Memory B cell (primary cell): ENCODE measurements around the gene SPAG6.
A peak's percentile ranks its signal among the peaks of the same experiment; 100 is the strongest.

ENCODE experiments used
- ATAC-seq: fragments of 150-1000 bp; cut with Tn5 transposase; 2 replicates; pipeline ENCODE4 v1.10.0; 2021; ENCODE audit warnings: low read depth, mild to moderate bottlenecking, moderate library complexity
- DNase-seq, 2 donors: peaks; one replicate each; pipeline ENCODE4 v3.0.0; 2022; ENCODE audit warnings: low spot score in 2 of 2
- H3K27ac Mint-ChIP-seq: one replicate; pipeline ENCODE4 v1.8.0; 2022; ENCODE audit warnings: mild to moderate bottlenecking, moderate library complexity, mixed read lengths
- H3K27me3 Mint-ChIP-seq: one replicate; pipeline ENCODE4 v1.8.0; 2022; ENCODE audit warnings: mixed read lengths
- H3K36me3 Mint-ChIP-seq: one replicate; pipeline ENCODE4 v1.8.0; 2022; ENCODE audit warnings: mild to moderate bottlenecking, mixed read lengths
- H3K4me1 Mint-ChIP-seq: one replicate; pipeline ENCODE4 v1.8.0; 2022; ENCODE audit warnings: mixed read lengths
- H3K4me3 Mint-ChIP-seq: one replicate; pipeline ENCODE4 v1.8.0; 2022; ENCODE audit warnings: mild to moderate bottlenecking, moderate library complexity, mixed read lengths
- H3K9me3 Mint-ChIP-seq: one replicate; pipeline ENCODE4 v1.8.0; 2022; ENCODE audit warnings: mixed read lengths

Gene SPAG6

DNA sequence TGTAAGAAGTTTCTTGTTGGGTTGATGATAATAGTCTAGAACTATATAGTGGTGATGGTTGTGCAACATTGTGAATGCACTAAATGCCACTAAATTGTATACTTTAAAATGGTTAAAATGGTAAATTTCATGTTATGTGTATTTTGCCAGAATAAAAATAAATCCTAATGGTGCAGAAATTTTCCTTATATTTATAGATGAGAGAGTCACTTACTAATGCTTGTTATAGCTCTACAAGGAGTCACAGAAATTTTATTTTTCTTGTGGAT is 21.1 kb downstream of the SPAG6 start:
- no peak overlapping the region for H3K27ac Mint-ChIP-seq
- H3K27me3 Mint-ChIP-seq, result no peaks in the 10 kb centered on the region
- DNase-seq (no peak), ATAC-seq (no peak)
- no peaks in the 10 kb centered on the region for H3K36me3 Mint-ChIP-seq
- H3K4me3 Mint-ChIP-seq, result no peak overlapping the region
- H3K9me3 Mint-ChIP-seq, result no peaks in the 10 kb centered on the region
- H3K4me1 Mint-ChIP-seq, result peaks cover 8% of the 10 kb centered on the region

DNA sequence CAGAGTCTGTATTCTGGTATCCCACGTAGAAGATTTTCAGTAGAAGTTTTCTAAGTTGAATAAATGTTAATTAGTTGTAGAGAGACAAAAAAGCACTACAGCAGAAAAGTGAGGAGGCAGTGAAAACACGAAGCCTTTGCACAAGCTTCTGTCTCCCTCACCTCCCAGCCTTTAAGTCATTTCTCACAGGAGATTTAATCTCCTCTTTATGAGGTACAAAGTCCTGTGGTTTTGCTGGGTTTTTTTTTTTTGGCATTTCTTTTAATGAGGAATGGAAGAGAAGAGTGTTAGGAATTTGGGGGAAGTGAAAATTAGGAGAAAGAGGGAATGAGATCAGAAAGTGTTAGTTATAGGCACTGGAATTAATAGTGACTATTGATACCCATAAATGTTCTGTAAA is 21.5 kb downstream of the SPAG6 start:
- H3K36me3 Mint-ChIP-seq, result no peaks in the 10 kb centered on the region
- no peak for DNase-seq
- no peak overlapping the region for H3K27ac Mint-ChIP-seq
- H3K27me3 Mint-ChIP-seq, result no peaks in the 10 kb centered on the region
- H3K9me3 Mint-ChIP-seq, result no peaks in the 10 kb centered on the region
- H3K4me1 Mint-ChIP-seq, result peaks cover 8% of the 10 kb centered on the region
- ATAC-seq, result no peak
- no peak overlapping the region for H3K4me3 Mint-ChIP-seq

DNA sequence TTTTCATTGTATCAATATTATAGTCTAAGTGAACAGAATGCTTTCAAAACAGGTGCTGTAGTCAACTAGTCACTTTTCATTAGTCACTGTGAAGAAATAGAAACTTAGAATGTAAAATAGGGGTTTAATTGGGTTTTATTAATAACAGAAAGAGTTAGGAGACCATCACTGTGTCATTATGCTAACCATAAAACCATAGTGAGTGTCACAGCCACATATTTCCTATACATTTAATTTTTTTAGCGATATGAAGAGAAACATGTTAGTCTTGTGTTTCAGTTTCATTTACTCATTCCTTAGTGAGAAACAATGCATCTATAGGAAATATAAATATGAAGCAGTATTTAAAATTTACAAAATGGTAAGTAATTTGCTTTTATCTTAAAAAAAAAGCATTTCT is 22.2 kb downstream of the SPAG6 start:
- ATAC-seq (no peak), DNase-seq (no peak)
- Mint-ChIP-seq H3K36me3 (no peaks in the 10 kb centered on the region), H3K4me3 (peak overlapping the region; percentile 29), H3K27me3 (no peaks in the 10 kb centered on the region), H3K27ac (no peak overlapping the region), H3K4me1 (peaks cover 8% of the 10 kb centered on the region), H3K9me3 (no peaks in the 10 kb centered on the region)

DNA sequence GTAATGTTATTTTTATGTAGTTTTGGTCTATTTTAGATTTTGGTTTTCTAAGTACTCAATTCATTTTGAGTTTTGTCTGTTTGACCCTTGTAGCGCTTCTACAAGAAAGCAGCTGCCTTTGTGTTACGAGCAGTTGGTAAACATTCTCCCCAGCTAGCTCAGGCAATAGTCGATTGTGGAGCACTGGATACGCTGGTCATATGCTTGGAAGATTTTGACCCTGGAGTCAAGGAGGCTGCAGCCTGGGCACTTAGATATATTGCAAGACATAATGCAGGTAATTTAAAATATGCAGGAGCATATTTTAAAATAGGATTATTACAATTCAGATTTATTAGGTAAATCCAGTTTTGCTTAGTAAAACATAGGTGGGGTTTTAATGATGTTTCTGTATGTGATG is 23.1 kb downstream of the SPAG6 start:
- peaks cover 8% of the 10 kb centered on the region for H3K4me1 Mint-ChIP-seq
- H3K36me3 Mint-ChIP-seq, result no peaks in the 10 kb centered on the region
- H3K9me3 Mint-ChIP-seq, result no peaks in the 10 kb centered on the region
- no peak for ATAC-seq
- DNase-seq, result no peak
- H3K27ac Mint-ChIP-seq, result no peak overlapping the region
- no peaks in the 10 kb centered on the region for H3K27me3 Mint-ChIP-seq
- no peak overlapping the region for H3K4me3 Mint-ChIP-seq

DNA sequence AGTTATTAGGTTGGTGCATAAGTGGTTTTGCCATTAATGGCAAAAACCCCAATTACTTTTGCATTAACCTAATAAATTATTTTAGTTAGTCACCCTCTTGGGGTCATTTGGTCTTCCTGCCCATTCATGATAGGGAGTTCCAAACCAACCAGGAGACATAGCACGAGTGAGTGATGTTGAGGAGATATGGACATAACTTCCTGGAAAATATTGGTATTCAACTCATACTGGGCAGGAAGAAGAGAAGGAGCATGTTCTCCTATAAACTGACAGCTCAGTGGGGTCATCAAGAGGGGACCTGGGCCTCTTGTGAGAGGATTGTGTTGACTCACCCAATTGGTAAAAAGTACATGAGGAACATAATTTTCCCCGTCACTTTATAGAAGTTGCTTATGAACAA is 23.7 kb downstream of the SPAG6 start:
- H3K27me3 Mint-ChIP-seq, result no peaks in the 10 kb centered on the region
- ATAC-seq, result no peak
- H3K4me3 Mint-ChIP-seq, result no peak overlapping the region
- H3K36me3 Mint-ChIP-seq, result no peaks in the 10 kb centered on the region
- H3K9me3 Mint-ChIP-seq, result no peaks in the 10 kb centered on the region
- no peak overlapping the region for H3K27ac Mint-ChIP-seq
- no peak for DNase-seq
- H3K4me1 Mint-ChIP-seq, result peaks cover 8% of the 10 kb centered on the region

DNA sequence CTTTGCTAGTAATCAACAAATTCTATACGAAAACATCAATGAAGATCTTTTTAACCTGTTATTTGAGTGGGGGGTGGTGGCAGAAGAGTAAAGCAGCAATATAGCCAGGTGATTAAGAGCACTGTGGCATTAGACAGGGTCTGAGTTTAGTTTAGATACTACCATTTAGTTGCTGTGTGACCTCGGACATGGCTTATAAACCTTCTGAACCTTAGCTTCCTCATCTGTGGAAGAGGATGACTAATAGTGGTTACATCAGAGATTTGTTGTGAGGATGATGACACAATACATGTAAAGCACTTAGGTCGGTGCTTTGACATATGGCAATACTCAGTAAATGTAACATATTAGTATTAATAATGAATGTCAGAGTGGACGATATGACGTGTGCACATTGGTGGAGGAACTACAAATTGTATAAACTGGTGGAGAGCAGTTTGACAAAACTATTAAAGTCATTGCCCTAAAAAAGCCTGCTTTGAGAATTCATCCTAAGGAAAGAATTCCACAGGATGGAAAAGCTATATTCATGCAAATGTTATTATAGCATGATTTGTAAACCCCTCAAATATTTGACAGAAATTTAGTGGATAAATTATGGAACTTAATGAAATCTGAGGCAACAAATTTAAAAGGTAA is 24.3 kb downstream of the SPAG6 start:
- H3K27me3 Mint-ChIP-seq, result no peaks in the 10 kb centered on the region
- ATAC-seq (peak; percentile 34), DNase-seq (no peak)
- H3K4me1 Mint-ChIP-seq, result peaks cover 8% of the 10 kb centered on the region
- no peak overlapping the region for H3K27ac Mint-ChIP-seq
- no peak overlapping the region for H3K4me3 Mint-ChIP-seq
- H3K9me3 Mint-ChIP-seq, result no peaks in the 10 kb centered on the region
- no peaks in the 10 kb centered on the region for H3K36me3 Mint-ChIP-seq

DNA sequence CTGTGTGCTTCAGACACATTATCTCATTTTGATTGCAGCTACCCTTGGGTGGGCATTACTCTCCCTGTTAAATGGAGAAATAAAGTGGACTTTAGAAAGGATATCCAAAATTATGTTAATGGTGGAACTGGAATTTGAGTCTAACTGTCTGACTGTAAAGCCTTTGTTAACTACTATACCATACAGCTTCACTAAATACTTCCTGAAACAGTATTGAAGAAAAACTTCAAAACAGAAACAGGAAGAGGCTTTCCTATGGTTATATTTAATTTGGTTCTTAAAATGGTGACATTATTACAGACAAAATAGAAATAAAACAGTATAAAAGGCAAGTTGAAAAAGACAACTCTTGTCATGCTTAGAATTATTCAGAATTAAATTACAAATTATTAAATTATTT is 25.0 kb downstream of the SPAG6 start:
- Mint-ChIP-seq H3K4me1 (peaks cover 10% of the 10 kb centered on the region), H3K36me3 (no peaks in the 10 kb centered on the region), H3K4me3 (no peak overlapping the region), H3K27ac (no peak overlapping the region), H3K27me3 (no peaks in the 10 kb centered on the region), H3K9me3 (no peaks in the 10 kb centered on the region)
- peak; percentile 45 for ATAC-seq
- DNase-seq, result no peak

DNA sequence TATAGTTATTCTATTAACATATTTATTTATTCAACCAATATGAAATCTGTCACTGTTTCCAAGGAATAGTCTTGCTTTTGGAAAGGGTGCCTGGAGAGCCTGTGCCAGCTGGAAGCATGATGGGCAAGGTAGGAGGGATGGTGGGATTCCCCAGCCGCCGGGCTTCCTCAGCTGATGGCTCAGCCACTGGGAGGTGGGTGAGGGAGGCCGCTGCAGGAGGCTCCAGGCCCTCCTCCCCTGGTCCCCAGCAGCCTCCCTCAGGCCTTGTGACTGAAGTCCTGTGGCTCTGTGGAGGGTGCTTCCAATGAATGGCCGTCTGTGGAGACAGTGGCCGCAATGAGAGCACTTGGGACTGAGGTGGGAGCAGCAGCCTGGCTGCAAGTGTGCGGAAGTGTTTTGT is 27.0 kb downstream of the SPAG6 start:
- no peaks in the 10 kb centered on the region for H3K27me3 Mint-ChIP-seq
- DNase-seq (no peak), ATAC-seq (no peak)
- H3K27ac Mint-ChIP-seq, result no peak overlapping the region
- H3K4me3 Mint-ChIP-seq, result no peak overlapping the region
- peaks cover 8% of the 10 kb centered on the region for H3K4me1 Mint-ChIP-seq
- no peaks in the 10 kb centered on the region for H3K36me3 Mint-ChIP-seq
- H3K9me3 Mint-ChIP-seq, result no peaks in the 10 kb centered on the region

DNA sequence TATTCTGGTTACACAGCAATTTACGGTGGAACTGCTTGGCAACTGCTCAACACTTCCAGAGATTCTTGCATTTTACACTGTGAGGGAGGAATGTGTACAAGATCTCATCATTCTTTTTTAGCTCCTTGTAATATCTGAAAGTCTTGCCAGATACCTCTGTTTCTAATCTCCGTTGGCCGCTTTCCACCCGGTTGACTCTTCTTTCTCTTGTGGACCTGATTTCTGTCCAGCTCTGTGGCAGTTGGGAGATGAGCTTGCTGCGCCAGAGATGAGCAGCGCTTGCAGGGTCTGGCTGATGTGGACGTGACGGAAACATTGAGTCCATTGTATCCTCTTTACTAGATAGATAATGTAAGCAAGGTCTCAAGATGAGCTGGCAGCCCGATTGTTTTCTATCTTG is 27.6 kb downstream of the SPAG6 start:
- Mint-ChIP-seq H3K4me1 (peaks cover 7% of the 10 kb centered on the region), H3K27ac (no peak overlapping the region)

DNA sequence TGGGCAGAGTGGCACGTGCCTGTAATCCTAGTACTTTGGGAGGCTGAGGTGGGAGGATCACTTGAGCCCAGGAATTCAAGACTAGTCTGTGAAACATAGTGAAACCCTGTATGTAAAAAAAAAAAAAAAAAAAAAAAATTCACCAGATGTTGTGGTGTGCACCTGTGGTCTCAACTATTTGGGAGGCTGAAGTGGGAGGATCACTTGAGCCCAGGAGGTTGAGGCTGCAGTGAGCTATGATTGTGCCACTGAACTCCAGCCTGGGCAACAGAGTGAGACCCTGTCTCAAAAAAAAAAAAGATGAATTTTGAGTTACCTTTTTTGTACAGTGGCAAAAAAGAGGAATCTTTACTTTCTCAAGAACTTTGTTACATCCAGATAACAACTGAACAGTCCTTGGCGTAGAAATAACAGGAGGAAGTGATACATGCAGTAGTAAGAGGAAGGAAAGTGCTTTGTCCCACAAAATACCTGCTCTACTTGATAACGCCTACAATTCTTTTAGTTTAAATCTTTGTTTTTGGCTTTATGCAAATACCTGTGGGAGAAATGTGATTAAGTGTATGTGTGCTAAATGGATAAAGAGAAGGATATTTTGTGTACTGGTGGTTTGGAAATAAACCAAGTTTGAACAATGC is 29.3 kb downstream of the SPAG6 start:
- ATAC-seq (no peak), DNase-seq (no peak)
- no peaks in the 10 kb centered on the region for H3K9me3 Mint-ChIP-seq
- H3K27me3 Mint-ChIP-seq, result no peaks in the 10 kb centered on the region
- H3K36me3 Mint-ChIP-seq, result no peaks in the 10 kb centered on the region
- H3K27ac Mint-ChIP-seq, result no peak overlapping the region
- H3K4me3 Mint-ChIP-seq, result no peak overlapping the region
- peaks cover 18% of the 10 kb centered on the region for H3K4me1 Mint-ChIP-seq

More for the DNA sequence above, 27.6 kb downstream of the SPAG6 start:
- no peaks in the 10 kb centered on the region for H3K27me3 Mint-ChIP-seq
- no peaks in the 10 kb centered on the region for H3K36me3 Mint-ChIP-seq
- DNase-seq (no peak), ATAC-seq (no peak)
- no peaks in the 10 kb centered on the region for H3K9me3 Mint-ChIP-seq
- H3K4me3 Mint-ChIP-seq, result no peak overlapping the region

DNA sequence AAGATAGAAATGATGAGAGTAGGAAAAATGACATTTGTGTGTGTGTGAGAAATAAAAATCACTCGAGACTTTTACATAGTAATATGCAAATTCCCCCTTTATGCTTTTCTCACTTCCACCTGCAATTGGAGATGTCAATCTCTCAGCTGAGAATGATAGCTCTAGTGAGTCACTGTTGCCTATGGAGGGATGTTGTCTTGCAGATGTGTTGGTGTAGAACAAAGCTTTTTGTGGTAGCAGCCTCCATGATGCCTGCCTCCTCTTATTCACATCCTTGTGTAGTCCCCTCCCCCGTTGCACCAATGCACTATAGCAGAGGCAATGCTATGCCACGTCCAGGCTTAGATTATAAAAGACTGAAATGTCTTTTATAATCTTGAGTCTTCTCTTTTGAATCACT is 33.8 kb downstream of the SPAG6 start:
- no peak overlapping the region for H3K27ac Mint-ChIP-seq
- peaks cover 2% of the 10 kb centered on the region for H3K27me3 Mint-ChIP-seq
- no peaks in the 10 kb centered on the region for H3K36me3 Mint-ChIP-seq
- H3K4me3 Mint-ChIP-seq, result peak overlapping the region; percentile 12
- ATAC-seq (no peak), DNase-seq (no peak)
- no peaks in the 10 kb centered on the region for H3K9me3 Mint-ChIP-seq
- peaks cover 18% of the 10 kb centered on the region for H3K4me1 Mint-ChIP-seq

DNA sequence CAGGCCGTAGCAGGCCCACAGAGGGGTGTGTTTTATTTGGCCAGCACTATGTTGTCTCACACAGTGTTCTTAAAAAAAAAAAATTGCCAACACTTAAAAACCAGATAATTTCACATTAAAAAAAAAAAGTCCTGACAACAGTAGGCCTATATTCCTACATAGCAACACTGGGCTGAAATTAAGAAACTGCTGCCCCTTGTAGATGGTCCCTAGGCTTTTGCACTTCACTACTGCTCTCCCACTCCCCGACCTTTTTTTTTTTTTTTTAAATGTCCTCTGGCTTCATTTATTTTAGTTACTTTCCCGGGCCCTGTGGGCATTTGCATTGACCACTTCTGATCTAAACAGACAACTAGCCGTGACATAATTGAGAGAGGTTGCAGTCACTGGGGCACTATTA is 36.0 kb downstream of the SPAG6 start:
- H3K36me3 Mint-ChIP-seq, result no peaks in the 10 kb centered on the region
- H3K27ac Mint-ChIP-seq, result no peak overlapping the region
- H3K4me1 Mint-ChIP-seq, result peaks cover 13% of the 10 kb centered on the region
- ATAC-seq (no peak), DNase-seq (no peak)
- H3K9me3 Mint-ChIP-seq, result no peaks in the 10 kb centered on the region
- peaks cover 2% of the 10 kb centered on the region for H3K27me3 Mint-ChIP-seq
- no peak overlapping the region for H3K4me3 Mint-ChIP-seq

DNA sequence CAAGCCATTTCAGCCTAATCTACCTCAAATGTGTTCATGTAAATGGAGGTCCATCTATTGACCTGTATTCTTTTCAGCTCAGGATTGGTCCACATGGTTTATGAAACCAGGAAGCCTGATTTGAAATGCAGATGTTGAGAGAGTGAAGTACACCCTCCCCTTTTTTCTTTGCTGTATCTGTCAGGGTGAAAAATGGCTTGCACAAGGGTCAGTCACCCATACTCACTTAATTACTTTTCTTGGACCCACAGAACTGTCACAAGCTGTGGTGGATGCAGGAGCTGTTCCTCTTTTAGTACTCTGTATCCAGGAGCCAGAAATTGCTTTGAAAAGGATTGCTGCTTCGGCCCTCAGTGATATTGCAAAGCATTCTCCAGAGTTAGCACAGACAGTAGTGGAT is 41.2 kb downstream of the SPAG6 start:
- Mint-ChIP-seq H3K27ac (no peak overlapping the region), H3K9me3 (no peaks in the 10 kb centered on the region), H3K36me3 (no peaks in the 10 kb centered on the region), H3K4me1 (no peaks in the 10 kb centered on the region), H3K4me3 (no peak overlapping the region), H3K27me3 (peaks cover 2% of the 10 kb centered on the region)
- no peak for DNase-seq
- no peak for ATAC-seq

DNA sequence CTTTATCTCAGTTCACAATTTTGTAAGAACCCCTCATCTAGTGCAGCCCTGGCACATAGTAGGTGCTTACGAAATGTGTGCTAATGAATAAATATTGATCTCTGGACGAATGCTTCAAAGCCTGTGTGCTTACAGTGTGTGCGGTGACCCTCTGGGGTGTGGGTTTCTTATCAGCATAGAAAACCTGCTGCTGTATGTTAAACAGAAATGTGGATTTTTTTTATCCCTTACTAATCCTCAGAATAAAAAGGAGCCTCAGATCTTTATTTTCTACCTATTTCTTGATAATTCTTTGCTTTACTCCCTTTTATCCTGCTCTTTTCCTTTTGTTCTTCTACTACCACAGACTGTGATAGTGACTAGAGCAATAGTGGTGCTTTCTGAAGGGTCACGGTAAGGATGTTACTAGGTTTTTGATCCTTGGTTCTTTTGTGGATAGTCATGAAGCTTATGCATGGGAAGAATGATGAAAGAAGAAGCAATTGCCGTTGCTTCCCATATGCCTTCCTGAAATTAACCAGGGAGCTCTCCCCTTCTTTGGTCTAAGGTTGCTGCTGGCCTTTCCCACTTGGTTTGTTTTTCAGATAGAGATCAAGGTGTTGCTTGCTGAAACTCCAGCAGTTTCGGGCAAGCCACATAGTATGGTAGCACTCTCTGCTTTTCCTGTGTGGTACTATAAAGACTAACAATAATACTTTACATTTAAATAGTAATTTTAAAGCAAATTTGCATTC is 44.7 kb downstream of the SPAG6 start:
- no peaks in the 10 kb centered on the region for H3K9me3 Mint-ChIP-seq
- no peak overlapping the region for H3K27ac Mint-ChIP-seq
- H3K4me3 Mint-ChIP-seq, result no peak overlapping the region
- no peak for ATAC-seq
- H3K27me3 Mint-ChIP-seq, result no peaks in the 10 kb centered on the region
- no peaks in the 10 kb centered on the region for H3K36me3 Mint-ChIP-seq
- no peaks in the 10 kb centered on the region for H3K4me1 Mint-ChIP-seq
- no peak for DNase-seq

DNA sequence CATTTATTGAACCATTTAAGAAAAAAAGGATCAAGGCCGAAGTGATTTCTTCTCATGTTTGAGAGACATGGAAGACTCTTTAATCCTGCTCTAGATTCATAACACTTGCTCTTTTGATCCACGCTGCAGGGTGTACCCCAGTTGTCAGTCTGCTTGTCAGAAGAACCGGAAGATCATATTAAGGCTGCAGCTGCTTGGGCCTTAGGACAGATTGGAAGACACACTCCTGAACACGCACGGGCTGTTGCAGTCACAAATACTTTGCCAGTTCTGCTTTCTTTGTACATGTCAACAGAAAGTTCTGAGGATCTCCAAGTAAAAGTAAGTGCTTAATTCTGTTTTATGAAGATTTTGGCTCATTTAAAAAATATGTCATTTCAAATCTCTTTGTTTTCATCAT is 46.3 kb downstream of the SPAG6 start:
- Mint-ChIP-seq H3K27me3 (peaks cover 2% of the 10 kb centered on the region), H3K4me1 (no peaks in the 10 kb centered on the region), H3K9me3 (peaks cover 2% of the 10 kb centered on the region), H3K36me3 (no peaks in the 10 kb centered on the region), H3K4me3 (no peak overlapping the region), H3K27ac (no peak overlapping the region)
- no peak for ATAC-seq
- no peak for DNase-seq
